Ectodermal cell (in vitro differentiated cells): Measurements from ENCODE around the gene TAMALIN.

Experiments used
- H3K27ac ChIP-seq: 2 replicates; pipeline ENCODE4 v1.7.0; 2013; ENCODE audit warnings: mild to moderate bottlenecking, low read depth, low read length; ENCODE audit not compliant: insufficient read depth, poor library complexity, severe bottlenecking
- H3K27me3 ChIP-seq: 2 replicates; pipeline ENCODE4 v1.7.0; 2013; ENCODE audit warnings: mild to moderate bottlenecking, low read length; ENCODE audit not compliant: insufficient read depth, control insufficient read depth, poor library complexity, severe bottlenecking
- H3K36me3 ChIP-seq: one replicate; pipeline ENCODE4 v1.7.0; 2013; ENCODE audit warnings: low read length; ENCODE audit not compliant: control insufficient read depth, insufficient read depth
- H3K4me1 ChIP-seq: one replicate; pipeline ENCODE4 v1.7.0; 2013; ENCODE audit warnings: low read length; ENCODE audit not compliant: control insufficient read depth, insufficient read depth
- H3K4me3 ChIP-seq: 2 replicates; pipeline ENCODE4 v1.7.0; 2013; ENCODE audit warnings: low read depth, low read length, control low read depth; ENCODE audit not compliant: insufficient read depth
- H3K9me3 ChIP-seq: 2 replicates; pipeline ENCODE4 v1.7.0; 2013; ENCODE audit warnings: mild to moderate bottlenecking, low read length, moderate library complexity; ENCODE audit not compliant: control insufficient read depth
- WGBS, 2 experiments: methylation state at CpG; one replicate each; pipeline ENCODE4 v1.1.7; 2013; ENCODE audit warnings: missing lambda C conversion rate in 2 of 2; 5-methylcytosine and 5-hydroxymethylcytosine counted together

The TAMALIN gene

DNA sequence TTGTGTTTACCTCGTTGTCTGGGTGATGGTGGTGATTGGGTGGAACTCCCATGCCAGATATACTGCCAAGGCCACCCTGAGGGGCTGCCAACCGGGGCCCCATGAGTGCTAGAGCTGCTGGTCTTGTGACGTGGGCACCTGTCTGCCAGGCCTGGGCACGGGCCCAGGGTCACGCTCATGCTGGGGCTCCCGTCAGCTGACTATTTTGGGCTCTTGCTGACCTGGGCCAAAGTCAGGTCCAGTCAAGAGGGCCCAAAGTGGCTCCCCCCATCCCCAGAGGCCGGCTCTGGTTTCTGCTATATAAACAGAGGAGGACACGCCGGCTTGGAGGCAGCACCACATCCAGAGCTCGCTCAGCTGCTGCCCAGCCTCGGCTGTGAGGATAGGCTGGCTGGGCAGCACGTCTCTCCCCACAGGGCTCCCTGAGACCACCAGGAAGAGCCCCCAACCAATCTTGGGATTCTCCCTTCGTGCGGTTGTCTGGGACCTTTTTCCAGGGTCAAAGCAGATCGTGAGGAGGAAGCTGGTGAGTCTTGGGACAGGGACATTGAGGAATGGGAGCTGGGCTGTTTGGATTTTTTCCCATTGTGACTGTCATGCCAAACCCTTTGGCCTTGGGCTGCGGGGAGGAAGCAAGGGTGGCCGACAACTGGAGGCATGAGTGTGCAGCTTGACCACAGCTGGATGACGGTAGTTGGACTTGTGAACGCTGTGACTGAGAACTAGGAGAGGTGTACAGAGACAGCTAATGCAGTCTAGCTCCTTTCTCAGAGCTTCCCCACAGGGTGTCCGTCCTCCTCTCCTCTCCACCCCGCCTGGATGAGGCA lies 36.9 kb downstream of the TAMALIN start:
- 90% methylated on average over 21 of the region's 21 CpGs for WGBS, 2 experiments
- Histone ChIP-seq H3K4me1 (no peaks in the 10 kb centered on the region), H3K4me3 (no peak overlapping the region), H3K9me3 (no peaks in the 10 kb centered on the region), H3K27ac (no peak overlapping the region), H3K27me3 (peaks cover 6% of the 10 kb centered on the region), H3K36me3 (no peaks in the 10 kb centered on the region)

DNA sequence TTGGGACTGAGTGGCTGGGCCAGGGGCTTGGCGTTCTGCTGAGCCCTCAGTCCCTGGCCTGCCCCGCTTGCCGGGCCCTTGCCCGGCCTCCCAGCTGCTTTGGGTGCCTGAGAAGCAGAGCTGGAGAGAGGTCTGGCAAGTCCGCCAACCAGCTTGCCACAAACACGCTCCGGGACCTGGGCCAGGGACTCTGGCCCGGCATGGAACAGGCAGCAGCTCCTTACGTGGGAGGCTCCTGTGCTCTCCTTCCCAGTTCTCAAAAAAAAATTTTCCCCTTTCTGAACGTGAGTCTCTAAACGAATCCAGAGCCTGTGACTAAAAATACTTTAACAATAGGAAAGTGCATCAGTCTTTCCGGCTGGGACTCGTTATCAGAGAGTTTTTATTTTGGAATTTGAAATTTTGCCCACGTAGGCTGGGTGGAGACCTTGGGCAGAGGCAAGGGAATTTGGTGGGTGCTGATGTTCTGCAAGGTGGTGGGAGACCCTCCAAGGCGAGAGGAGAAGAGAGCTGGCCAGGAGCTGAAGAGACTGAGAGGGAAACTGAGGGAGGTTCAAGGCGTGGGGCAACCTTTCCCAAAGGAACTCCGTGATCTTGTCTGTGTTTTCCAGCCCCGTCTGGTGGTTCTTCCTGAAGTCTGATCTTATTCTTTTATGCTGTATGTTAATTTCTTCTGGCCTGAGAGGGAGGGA lies 37.7 kb downstream of the TAMALIN start:
- Histone ChIP-seq H3K27me3 (peaks cover 8% of the 10 kb centered on the region), H3K4me1 (no peaks in the 10 kb centered on the region), H3K4me3 (no peak overlapping the region), H3K36me3 (no peaks in the 10 kb centered on the region), H3K9me3 (no peaks in the 10 kb centered on the region), H3K27ac (no peak overlapping the region)
- WGBS, 2 experiments, result 92 to 93% methylated on average over 18 of the region's 18 CpGs

DNA sequence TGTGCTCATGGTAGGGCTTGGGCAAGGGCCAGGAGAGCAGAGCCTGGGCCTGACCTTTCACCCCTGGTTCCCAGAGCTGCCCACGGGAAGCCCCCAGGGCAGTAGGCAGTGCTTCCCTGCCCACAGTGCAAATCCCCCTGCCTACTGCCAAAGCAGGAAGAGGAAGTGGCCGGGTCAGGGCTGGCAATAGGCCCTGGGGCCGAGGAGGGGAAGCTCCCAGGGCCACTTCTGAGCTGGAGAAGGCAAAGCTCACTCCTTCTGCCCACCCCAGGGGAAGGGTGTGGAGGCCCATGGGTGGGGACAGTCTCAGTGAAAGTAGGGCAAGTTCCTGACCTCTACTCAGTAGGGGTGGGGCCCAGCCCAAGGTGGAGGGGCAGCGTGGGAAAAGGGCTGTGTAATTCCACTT lies 39.1 kb downstream of the TAMALIN start:
- 71 to 72% methylated on average over 3 to 4 of the region's 4 CpGs for WGBS, 2 experiments
- Histone ChIP-seq H3K4me1 (peaks cover 8% of the 10 kb centered on the region), H3K9me3 (no peaks in the 10 kb centered on the region), H3K4me3 (no peak overlapping the region), H3K36me3 (no peaks in the 10 kb centered on the region), H3K27me3 (peaks cover 22% of the 10 kb centered on the region), H3K27ac (no peak overlapping the region)

DNA sequence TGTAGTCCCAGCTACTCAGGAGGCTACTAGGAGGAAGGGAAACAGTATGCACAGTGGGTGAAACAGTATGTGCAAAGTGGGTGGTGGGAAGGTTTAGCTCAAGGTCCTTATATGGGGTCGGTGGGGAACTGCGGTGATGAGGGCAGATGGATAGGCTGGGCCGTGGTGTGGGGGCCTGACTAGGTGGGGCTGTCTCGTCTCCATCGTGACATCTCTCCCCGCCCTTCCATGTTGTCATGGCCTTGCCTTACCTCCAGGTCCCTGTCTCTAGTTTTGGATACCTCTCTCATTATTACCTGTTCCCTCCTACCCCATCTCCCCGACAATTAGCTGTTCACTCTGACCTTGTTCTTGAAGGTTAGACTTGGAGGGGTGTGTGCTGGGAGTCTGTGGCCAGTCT lies 40.1 kb downstream of the TAMALIN start:
- no peaks in the 10 kb centered on the region for H3K36me3 ChIP-seq
- WGBS, 2 experiments, result 93 to 95% methylated on average over 6 to 7 of the region's 7 CpGs
- H3K9me3 ChIP-seq, result no peaks in the 10 kb centered on the region
- H3K27ac ChIP-seq, result no peak overlapping the region
- H3K4me3 ChIP-seq, result no peak overlapping the region
- peaks cover 32% of the 10 kb centered on the region for H3K27me3 ChIP-seq
- peaks cover 10% of the 10 kb centered on the region for H3K4me1 ChIP-seq

DNA sequence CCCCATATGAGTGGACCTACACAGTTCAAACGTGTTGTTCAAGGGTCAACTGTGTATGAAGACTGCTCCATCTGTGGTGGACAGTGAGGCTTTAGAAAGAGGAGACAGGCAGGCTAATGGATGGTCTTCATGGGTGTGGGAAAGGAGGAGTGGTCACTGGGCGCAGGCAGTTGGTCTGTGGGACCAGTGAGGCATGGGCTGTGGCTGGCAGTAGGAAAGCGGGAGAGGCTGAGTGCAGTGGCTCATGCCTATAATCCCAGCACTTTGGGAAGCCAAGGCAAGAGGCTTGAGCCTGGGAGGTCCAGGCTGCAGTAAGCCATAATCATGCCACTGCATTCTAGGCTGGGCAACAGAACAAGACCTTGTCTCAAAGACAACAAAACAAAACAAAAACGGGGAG lies 42.5 kb downstream of the TAMALIN start:
- no peak overlapping the region for H3K4me3 ChIP-seq
- no peak overlapping the region for H3K27ac ChIP-seq
- H3K9me3 ChIP-seq, result no peaks in the 10 kb centered on the region
- peaks cover 42% of the 10 kb centered on the region for H3K27me3 ChIP-seq
- H3K36me3 ChIP-seq, result no peaks in the 10 kb centered on the region
- WGBS, 2 experiments, result 84 to 90% methylated on average over 4 of the region's 4 CpGs
- peaks cover 15% of the 10 kb centered on the region for H3K4me1 ChIP-seq

DNA sequence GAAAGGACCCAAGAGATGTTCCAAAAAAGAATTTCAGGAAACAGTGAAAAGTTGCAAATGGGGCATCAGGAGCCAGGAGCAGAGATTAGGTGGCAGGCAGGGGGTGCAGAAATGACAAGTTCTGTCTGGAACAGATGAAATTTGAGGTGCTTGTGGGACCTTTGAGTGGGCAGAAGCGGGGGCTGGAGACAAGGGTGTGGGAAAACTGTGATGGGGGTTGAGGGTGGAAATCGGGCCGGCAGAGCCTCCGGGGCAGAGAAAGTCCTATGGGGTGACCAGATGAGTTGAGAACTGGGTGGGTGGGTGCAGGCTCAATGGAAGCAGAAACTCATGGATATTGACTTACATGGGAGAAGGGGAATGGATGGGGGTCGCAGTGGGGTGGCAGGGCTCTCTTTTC lies 42.9 kb downstream of the TAMALIN start:
- peaks cover 42% of the 10 kb centered on the region for H3K27me3 ChIP-seq
- no peak overlapping the region for H3K27ac ChIP-seq
- no peak overlapping the region for H3K4me3 ChIP-seq
- H3K36me3 ChIP-seq, result no peaks in the 10 kb centered on the region
- peaks cover 15% of the 10 kb centered on the region for H3K4me1 ChIP-seq
- WGBS, 2 experiments, result 88 to 94% methylated on average over 5 of the region's 5 CpGs
- H3K9me3 ChIP-seq, result no peaks in the 10 kb centered on the region

DNA sequence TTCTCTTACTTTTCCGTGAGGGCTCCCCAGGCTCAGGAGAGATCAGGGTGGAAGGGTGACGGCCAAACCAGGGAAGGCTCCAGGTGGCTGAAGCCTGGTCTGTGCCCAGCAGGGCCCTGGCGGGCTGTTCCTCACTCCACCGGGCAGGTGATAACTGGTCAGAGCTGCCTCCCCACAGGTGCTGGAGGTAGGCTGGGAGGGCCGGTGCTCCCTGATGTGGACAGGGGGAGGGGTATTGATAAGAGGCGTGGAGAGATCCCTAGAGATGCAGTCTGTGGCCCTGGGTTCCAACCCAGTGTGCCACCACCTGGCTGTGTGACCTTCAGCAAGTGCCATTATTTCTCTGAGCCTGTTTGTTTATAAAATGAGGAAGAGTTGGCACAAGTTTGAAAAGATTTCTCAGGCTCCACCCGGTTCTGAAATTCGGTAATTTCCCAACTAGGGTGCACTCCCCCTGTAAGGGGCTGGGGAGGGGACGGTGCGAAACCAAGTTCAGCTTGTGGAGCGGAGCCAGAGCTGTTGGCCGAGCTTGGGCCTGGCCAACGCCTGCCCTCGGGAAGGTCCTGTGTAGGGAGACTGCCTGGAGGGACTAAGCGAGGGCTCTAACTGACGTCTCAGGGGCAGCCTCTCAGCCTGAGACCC lies 43.5 kb downstream of the TAMALIN start:
- Histone ChIP-seq H3K9me3 (no peaks in the 10 kb centered on the region), H3K36me3 (no peaks in the 10 kb centered on the region), H3K27ac (no peak overlapping the region), H3K4me3 (peak overlapping the region; percentile 58), H3K4me1 (peaks cover 15% of the 10 kb centered on the region), H3K27me3 (peaks cover 42% of the 10 kb centered on the region)
- 23 to 24% methylated on average over 16 of the region's 16 CpGs for WGBS, 2 experiments

DNA sequence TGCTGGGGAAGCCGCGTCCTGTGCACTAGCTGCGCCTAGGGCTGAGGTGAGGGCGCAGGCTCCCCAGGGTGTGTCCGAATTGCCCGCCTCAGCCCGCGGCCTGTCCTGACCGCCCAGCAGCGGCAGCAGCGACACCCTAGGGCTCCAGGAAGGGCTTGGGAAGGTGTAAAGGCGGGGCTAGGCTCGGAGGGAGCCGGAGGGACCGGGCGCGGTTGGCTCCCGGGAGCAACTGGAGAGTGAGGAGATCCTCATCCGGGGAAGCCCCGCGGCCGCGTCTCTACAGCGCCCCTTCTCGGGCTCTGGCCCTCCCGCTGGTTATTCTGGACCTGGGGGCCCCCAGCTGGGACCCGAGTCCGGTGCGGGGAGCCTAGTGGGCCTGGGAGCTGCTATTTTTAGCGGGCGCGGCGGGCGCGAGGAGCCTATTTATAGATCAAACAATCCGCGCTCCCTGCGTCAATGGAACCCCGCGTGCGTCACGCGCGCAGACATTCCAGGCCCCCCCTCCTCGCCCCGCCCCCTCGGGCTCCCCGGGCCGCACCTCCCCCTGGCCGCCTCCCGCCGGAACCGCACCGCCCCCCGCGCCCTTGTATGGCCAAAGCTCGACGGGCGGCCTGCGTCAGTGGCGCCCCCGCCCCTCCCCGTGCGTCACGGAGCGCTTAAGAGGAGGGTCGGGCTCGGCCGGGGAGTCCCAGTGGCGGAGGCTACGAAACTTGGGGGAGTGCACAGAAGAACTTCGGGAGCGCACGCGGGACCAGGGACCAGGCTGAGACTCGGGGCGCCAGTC lies 44.2 kb downstream of the TAMALIN start, which contains the start of gene NR4A1:
NR4A1 (plus strand) TSS at position 685 of the 784 bp plus-strand sequence. CDS start 2,887 bp downstream, outside the sequence.
- Histone ChIP-seq H3K9me3 (no peaks in the 10 kb centered on the region), H3K27me3 (peaks cover 42% of the 10 kb centered on the region), H3K4me3 (peak within 1 kb of the TSS; percentile 58), H3K27ac (peak within 1 kb of the TSS; percentile 17), H3K4me1 (peaks cover 15% of the 10 kb centered on the region), H3K36me3 (no peaks in the 10 kb centered on the region)
- 0% methylated on average over 77 of the region's 77 CpGs for WGBS, 2 experiments

DNA sequence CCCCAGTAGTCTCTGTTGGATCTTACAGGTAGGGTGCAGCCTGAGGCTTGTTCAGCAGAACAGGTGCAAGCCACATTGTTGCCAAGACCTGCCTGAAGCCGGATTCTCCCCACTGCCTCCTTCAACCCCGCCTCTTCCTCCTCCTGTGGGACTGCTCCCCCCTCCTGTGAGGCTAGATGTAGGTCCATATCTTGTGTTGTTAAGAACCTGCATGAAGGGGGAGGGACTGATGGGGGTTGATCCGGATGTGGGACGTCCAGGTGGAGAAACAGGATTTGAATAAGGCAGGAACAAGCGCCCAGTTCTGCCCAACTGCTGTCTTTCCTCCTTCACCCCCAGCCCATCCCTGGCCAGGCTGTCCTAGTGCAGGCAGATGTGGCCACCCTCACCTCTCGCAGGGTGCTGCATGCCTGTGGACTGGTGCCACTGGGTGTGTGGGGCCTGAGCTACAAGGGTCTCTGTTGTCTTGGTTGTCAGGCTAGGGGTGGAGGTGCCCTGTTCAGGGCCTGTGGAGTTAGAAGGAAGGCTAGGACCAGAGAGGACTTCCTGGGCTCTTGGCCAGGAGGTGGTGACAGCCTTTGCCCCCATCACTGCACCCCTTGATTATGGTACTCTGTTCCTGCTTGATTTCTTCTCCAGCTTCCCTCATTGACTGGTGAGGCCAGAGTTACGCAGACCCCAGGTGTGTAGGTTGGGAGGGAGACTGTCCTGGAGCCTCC lies 45.9 kb downstream of the TAMALIN start:
- Histone ChIP-seq H3K27me3 (peaks cover 42% of the 10 kb centered on the region), H3K4me3 (no peak overlapping the region)
- 73% methylated on average over 7 of the region's 7 CpGs for WGBS, 2 experiments

More for the DNA sequence above, 45.9 kb downstream of the TAMALIN start:
- Histone ChIP-seq H3K4me1 (peaks cover 15% of the 10 kb centered on the region), H3K36me3 (peaks cover 3% of the 10 kb centered on the region), H3K27ac (no peak overlapping the region), H3K9me3 (no peaks in the 10 kb centered on the region)
